K562 (cell line): ENCODE measurements around the gene PTBP3. TPM values are rescaled to one million over a fixed set of nuclear protein-coding genes. Genes with fewer than 3 reads are reported as not detected.

Experiments
- ATAC-seq: fragments of 200-7000 bp; cut with Tn5 transposase; 3 replicates; pipeline ENCODE4 v1.9.1; 2020; ENCODE audit warnings: moderate library complexity
- BruUV-seq: library from RNA; stranded (reverse); fragments of 400-500 nt; replicated peaks from 2 replicates; lab custom pipeline; 2021; lab: Mats Ljungman, UMichigan
- CTCF ChIA-PET: fragments of 300-600 bp; formaldehyde crosslinking; extraction: SDS; loops from one replicate; lab custom pipeline; 2021; ENCODE audit warnings: low intra/inter-chr PET ratio; lab: Yijun Ruan, JAX
- POLR2A ChIA-PET: fragments of 300-600, 350-650 bp; sonication (Branson Sonifier 250); formaldehyde crosslinking; extraction: SDS; loops from one replicate; lab custom pipeline; 2021; ENCODE audit warnings: antibody characterized with exemption, inconsistent platforms; lab: Yijun Ruan, JAX
- DNase-seq, 4 experiments: peaks; one replicate each; pipeline versions ENCODE4 v3.0.0 to v3.0.0-alpha.2; 2011 to 2018; ENCODE audit warnings: low spot score in 3 of 4, mixed read lengths in 3 of 4; ENCODE audit errors: extremely low read depth in 1 of 4
- FAIRE-seq: peaks from 2 replicates; lab custom pipeline; 2011; peaks lifted over from hg19 to GRCh38; lab: Jason Lieb, UNC
- H2AFZ ChIP-seq: 2 replicates; pipeline ENCODE4 v1.6.0; 2011; ENCODE audit warnings: low read depth, low read length, control low read depth, inconsistent platforms
- H3K27ac ChIP-seq: fragments of 200-600 bp; 3 replicates; pipeline ENCODE4 v1.8.0; 2011; ENCODE audit warnings: low read depth, mild to moderate bottlenecking, control low read depth, inconsistent platforms, low read length, moderate library complexity, mixed read lengths; ENCODE audit errors: extremely low read depth
- H3K27me3 ChIP-seq, 2 experiments: fragments of 300-600 bp in 1 of 2; 2 replicates in 1 of 2; 3 replicates in 1 of 2; pipeline versions ENCODE4 v1.6.0 to v1.8.0; 2011; ENCODE audit warnings: inconsistent platforms in 2 of 2, low read length in 2 of 2, mild to moderate bottlenecking in 1 of 2, mixed read lengths in 1 of 2, moderate library complexity in 1 of 2; ENCODE audit not compliant: control insufficient read depth in 2 of 2, insufficient read depth in 2 of 2
- H3K36me3 ChIP-seq: fragments of 300-600 bp; 3 replicates; pipeline ENCODE4 v1.8.0; 2011; ENCODE audit warnings: mild to moderate bottlenecking, low read length, inconsistent platforms; ENCODE audit not compliant: control insufficient read depth, insufficient read depth
- H3K4me1 ChIP-seq, 2 experiments: fragments of 200-600 bp in 1 of 2; replicated peaks in 1 of 2; 2 replicates in 1 of 2; 3 replicates in 1 of 2; pipeline versions ENCODE4 v1.5.1 to v1.8.0; 2011; ENCODE audit warnings: inconsistent platforms in 2 of 2, low read length in 2 of 2, mild to moderate bottlenecking in 1 of 2, mixed read lengths in 1 of 2, moderate library complexity in 1 of 2; ENCODE audit not compliant: control insufficient read depth in 2 of 2, insufficient read depth in 2 of 2
- H3K4me2 ChIP-seq: 2 replicates; pipeline ENCODE4 v1.6.1; 2011; ENCODE audit warnings: low read length, control low read depth, inconsistent platforms, mixed read lengths; ENCODE audit not compliant: insufficient read depth
- H3K4me3 ChIP-seq: fragments of 200-600 bp; sonication (generic), shearing (Covaris generic); 2 replicates; pipeline ENCODE4 v1.5.1; 2016; ENCODE audit warnings: control low read depth, inconsistent platforms
- H3K79me2 ChIP-seq: fragments of 200-600 bp; 3 replicates; pipeline ENCODE4 v1.8.0; 2011; ENCODE audit warnings: low read length, inconsistent platforms; ENCODE audit not compliant: control insufficient read depth, insufficient read depth
- H3K9ac ChIP-seq, 2 experiments: 2 replicates each; pipeline versions ENCODE4 v1.6.0 to v1.6.1; 2011; ENCODE audit warnings: low read depth in 2 of 2, low read length in 2 of 2, control low read depth in 1 of 2, inconsistent platforms in 1 of 2, mild to moderate bottlenecking in 1 of 2, mixed read lengths in 1 of 2; ENCODE audit not compliant: insufficient read depth in 1 of 2
- H3K9me1 ChIP-seq: one replicate; pipeline ENCODE4 v1.6.0; 2011; ENCODE audit warnings: inconsistent platforms, mild to moderate bottlenecking, low read length, moderate library complexity; ENCODE audit not compliant: control insufficient read depth, insufficient read depth
- H3K9me3 ChIP-seq: replicated peaks from 2 replicates; pipeline ENCODE4 v1.5.1; 2011; ENCODE audit warnings: low read depth, low read length, inconsistent platforms; ENCODE audit not compliant: control insufficient read depth, insufficient read depth
- H4K20me1 ChIP-seq: replicated peaks from 2 replicates; pipeline ENCODE4 v1.6.1; 2011; ENCODE audit warnings: low read length, inconsistent platforms, mixed read lengths; ENCODE audit not compliant: control insufficient read depth, insufficient read depth
- HDAC3 ChIP-seq: fragments of 450-650 bp; IDR thresholded peaks from 2 replicates; pipeline ENCODE4 v1.6.1; 2018; ENCODE audit warnings: borderline replicate concordance, mild to moderate bottlenecking, moderate library complexity; ENCODE audit not compliant: partially characterized antibody
- HMBOX1 ChIP-seq: sonication (generic); IDR thresholded peaks from 2 replicates; pipeline ENCODE4 v1.6.1; 2016
- MYBL2 ChIP-seq, 2 experiments: fragments of 450-650 bp in 1 of 2; sonication (generic) in 1 of 2; formaldehyde crosslinking in 1 of 2; IDR thresholded peaks; 2 replicates each; pipeline versions ENCODE4 v1.6.1 to v1.8.1; 2017 to 2022; ENCODE audit warnings: borderline replicate concordance in 1 of 2, inconsistent platforms in 1 of 2, low read depth in 1 of 2, mild to moderate bottlenecking in 1 of 2, missing genetic modification reagents in 1 of 2, moderate library complexity in 1 of 2
- UBTF ChIP-seq, 2 experiments: IDR thresholded peaks; 2 replicates each; pipeline ENCODE4 v1.6.1; 2012; ENCODE audit warnings: improper control_type of control experiment in 2 of 2, low read depth in 2 of 2, low read length in 2 of 2, borderline replicate concordance in 1 of 2
- ZEB2 ChIP-seq: fragments of 450-650 bp; IDR thresholded peaks from 2 replicates; pipeline ENCODE4 v1.6.1; 2016
- ZNF780A ChIP-seq: fragments of 250-450 bp; sonication (Bioruptor Pico); IDR thresholded peaks from 2 replicates; pipeline ENCODE4 v1.5.0; 2021; ENCODE audit warnings: mild to moderate bottlenecking
- WGBS: fragments of 100-300 bp; shearing (Covaris generic); methylation state at CpG from one replicate; pipeline ENCODE4 v1.1.6; 2016; ENCODE audit warnings: low coverage, mixed read lengths; ENCODE audit not compliant: insufficient coverage; ENCODE audit errors: missing lambda C conversion rate; 5-methylcytosine and 5-hydroxymethylcytosine counted together
- in situ Hi-C: fragments of 300-500 bp; cut with MboI; formaldehyde crosslinking; loops from 4 replicates; pipeline ENCODE4 v1.15.0; 2018; ENCODE audit warnings: inconsistent platforms, mixed read lengths
- intact Hi-C: fragments of 100-400 bp; cut with micrococcal nuclease; formaldehyde crosslinking; loops from 2 replicates; pipeline ENCODE4 v1.14.2; 2022
- polyA plus RNA-seq, 8 experiments: library from polyadenylated mRNA; depleted of rRNA in 4 of 8; stranded (reverse) in 5 of 8; unstranded in 3 of 8; fragments of >200 nt; fragmentation: Nextera tagmentation in 2 of 8; fragmentation: Illumina TruSeq in 1 of 8; extraction: Ambion mirVana in 2 of 8; extraction: Trizol in 1 of 8; gene quantifications; 2 replicates each; pipeline versions ENCODE4 v1.2.1 to v1.2.3, GENCODE V29; 2011 to 2014; ENCODE audit warnings: inconsistent platforms in 1 of 8, missing spikeins in 1 of 8
- total RNA-seq, 7 experiments: library from RNA; depleted of rRNA in 6 of 7; stranded (reverse); fragments of >200 nt in 6 of 7; fragmentation: Illumina TruSeq in 2 of 7; extraction: Trizol in 2 of 7; gene quantifications; 2 replicates each; pipeline versions ENCODE4 v1.2.1 to v1.2.3, GENCODE V29; 2011 to 2021; ENCODE audit warnings: low replicate concordance in 1 of 7
- TF ChIP-seq, protein P1 (sequence below), 2 experiments: fragments of 450-650 bp; IDR thresholded peaks; 2 replicates each; pipeline ENCODE4 v1.6.1; 2016

Gene PTBP3
- total and polyA plus RNA-seq, 9 of the 15 experiments (the other 6 are each of a cell fraction or from before 2014, with no cell fraction given): 22.4 to 132 (median 68.0) TPM

DNA sequence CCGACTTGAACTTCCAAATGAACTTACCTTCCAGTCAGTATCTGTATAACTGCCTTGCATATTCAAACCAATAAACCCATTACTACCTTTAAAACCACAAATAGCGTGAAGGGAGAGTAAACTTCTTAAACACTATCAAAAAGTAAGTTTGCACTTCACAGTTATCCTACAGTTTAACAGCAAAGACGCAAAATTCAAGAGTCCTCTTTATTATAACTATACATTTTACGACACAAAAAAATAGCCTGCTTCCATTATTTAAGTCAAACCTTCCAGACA is 1.8 kb downstream of the PTBP3 start:
- peak overlapping the region; percentile 90 for H3K4me3 ChIP-seq
- no peak for FAIRE-seq
- CTCF ChIA-PET: interaction anchor here (0.6 kb wide), 1 partner anchor 22 kb away, joined by 3 read pairs; no protein-coding TSS in a partner anchor
- BruUV-seq: no TSS peak
- no peaks in the 10 kb centered on the region for H3K27me3 ChIP-seq
- H3K27ac ChIP-seq: peak overlapping the region; percentile 96
- H4K20me1 ChIP-seq: no peaks in the 10 kb centered on the region
- peaks cover 7% of the 10 kb centered on the region in 2 experiments; a peak in 3 of 5 replicates for H3K4me1 ChIP-seq
- no peaks in the 10 kb centered on the region; the same call in 1 of the 2 replicates for H3K9me3 ChIP-seq
- peak overlapping the region; percentile 83 for H3K4me2 ChIP-seq
- TF ChIP-seq ZNF780A (0 out of 2 replicates have a peak, but pooled peaks have one; percentile 62), MYBL2 (IDR thresholded peaks at IDR 0.05; ENCODE audit: low read depth) (peak; percentile 54), MYBL2 (CRISPR knock-in tag; IDR thresholded peaks at IDR 0.05; ENCODE audit: borderline replicate concordance) (no peak), HDAC3 (no peak), ZEB2 (peak; percentile 26; the same call in 1 of the 2 replicates), UBTF (IDR thresholded peaks at IDR 0.05; ENCODE audit: borderline replicate concordance in 1 of 2, low read depth in 2 of 2, low read length in 2 of 2) (no peak), HMBOX1 (0 out of 2 replicates have a peak, but pooled peaks have one; percentile 9)
- TF ChIP-seq, protein P1, sequence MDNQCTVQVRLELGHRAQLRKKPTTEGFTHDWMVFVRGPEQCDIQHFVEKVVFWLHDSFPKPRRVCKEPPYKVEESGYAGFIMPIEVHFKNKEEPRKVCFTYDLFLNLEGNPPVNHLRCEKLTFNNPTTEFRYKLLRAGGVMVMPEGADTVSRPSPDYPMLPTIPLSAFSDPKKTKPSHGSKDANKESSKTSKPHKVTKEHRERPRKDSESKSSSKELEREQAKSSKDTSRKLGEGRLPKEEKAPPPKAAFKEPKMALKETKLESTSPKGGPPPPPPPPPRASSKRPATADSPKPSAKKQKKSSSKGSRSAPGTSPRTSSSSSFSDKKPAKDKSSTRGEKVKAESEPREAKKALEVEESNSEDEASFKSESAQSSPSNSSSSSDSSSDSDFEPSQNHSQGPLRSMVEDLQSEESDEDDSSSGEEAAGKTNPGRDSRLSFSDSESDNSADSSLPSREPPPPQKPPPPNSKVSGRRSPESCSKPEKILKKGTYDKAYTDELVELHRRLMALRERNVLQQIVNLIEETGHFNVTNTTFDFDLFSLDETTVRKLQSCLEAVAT (IDR thresholded peaks at IDR 0.05): 0 out of 4 replicates have a peak, but pooled peaks of 1 of the 2 experiments have one; percentile 55
- TF ChIP-seq, all 486 proteins: peak for 5
- Histone ChIP-seq H3K9ac (peak overlapping the region in 1 of 2 experiments; percentile 78; a peak in 3 of 4 replicates), H3K36me3 (peaks cover 13% of the 10 kb centered on the region; the same call in 2 of the 3 replicates), H3K9me1 (no peaks in the 10 kb centered on the region), H3K79me2 (peaks cover 72% of the 10 kb centered on the region), H2AFZ (no peak overlapping the region)
- DNase-seq: no peak
- 0% methylated on average over 4 of the region's 4 CpGs for WGBS
- POLR2A ChIA-PET: interaction anchor here (0.9 to 1.5 kb wide), 3 partner anchors 48 to 233 kb away, joined by 3 to 5 read pairs (median 4); no protein-coding TSS in a partner anchor
- in situ Hi-C loops (no loop called here), intact Hi-C loops (loop anchor here (5.0 to 10.0 kb wide), 4 partner anchors 59 to 437 kb away; partner anchors contain the start of gene UGCG)
- ATAC-seq: no peak
